Measurements from ENCODE around the gene HLA-B. TPM values are rescaled to one million over a fixed set of nuclear protein-coding genes. Genes with fewer than 3 reads are reported as not detected.

Gene HLA-B
- total RNA-seq, 1 experiment from 2014 or later: 68.6 TPM

DNA sequence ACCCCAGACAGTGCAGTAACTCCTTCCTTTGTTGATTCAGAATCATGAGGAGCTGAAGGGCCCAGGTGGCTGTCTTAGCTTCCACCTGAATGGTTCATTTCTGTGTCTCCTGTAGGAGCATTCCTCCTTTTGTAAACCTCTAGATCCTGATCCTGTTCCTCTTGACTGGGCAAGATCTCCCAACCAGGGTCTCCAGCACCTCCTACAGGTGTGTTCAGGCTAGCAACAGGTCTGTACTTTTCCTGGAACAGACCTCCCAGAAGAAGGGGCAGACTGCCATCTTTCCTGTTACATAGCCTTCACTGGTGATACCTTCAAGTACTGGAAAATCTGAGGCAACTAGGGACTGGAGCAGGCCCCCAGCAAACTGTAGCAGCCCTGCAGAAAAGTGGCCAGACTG lies 35.2 kb downstream of the HLA-B start:
- Histone ChIP-seq H3K23ac (ENCODE audit: insufficient read length, low read depth, low read length) (no peak overlapping the region), H3K27me3 (ENCODE audit: insufficient read depth, low read length) (no peaks in the 10 kb centered on the region), H3K56ac (ENCODE audit: insufficient read length, low read depth, low read length) (no peak overlapping the region), H3K79me2 (ENCODE audit: insufficient read depth, low read length) (no peaks in the 10 kb centered on the region), H2BK12ac (ENCODE audit: insufficient read length, low read depth, low read length) (no peak overlapping the region), H2BK120ac (ENCODE audit: low read depth, low read length, poor library complexity, severe bottlenecking) (no peak overlapping the region), H2AK5ac (ENCODE audit: insufficient read length, low read length) (no peak overlapping the region), H3K79me1 (ENCODE audit: insufficient read depth, low read depth, low read length, poor library complexity, severe bottlenecking) (no peaks in the 10 kb centered on the region), H3K18ac (ENCODE audit: insufficient read length, low read depth, low read length) (no peak overlapping the region), H3K23me2 (ENCODE audit: insufficient read length, low read depth, low read length, poor library complexity, severe bottlenecking) (no peaks in the 10 kb centered on the region), H4K5ac (ENCODE audit: insufficient read length, low read depth, low read length) (no peak overlapping the region), H2BK20ac (ENCODE audit: low read depth, low read length, poor library complexity, severe bottlenecking) (no peak overlapping the region), H3T11ph (ENCODE audit: low read length) (no peak overlapping the region), H4K20me1 (ENCODE audit: control insufficient read depth, insufficient read depth, insufficient read length) (no peaks in the 10 kb centered on the region), H3K4me1 (ENCODE audit: insufficient read depth, low read length) (no peaks in the 10 kb centered on the region), H3K14ac (ENCODE audit: insufficient read depth, low read length) (no peak overlapping the region), H2BK15ac (ENCODE audit: low read depth, low read length) (no peak overlapping the region), H4K8ac (replicated peaks; ENCODE audit: insufficient read length, low read depth, low read length) (no peak overlapping the region), H2AFZ (ENCODE audit: low read length) (no peak overlapping the region), H3K27ac (ENCODE audit: insufficient read length, low read depth, low read length) (no peak overlapping the region), H2BK5ac (ENCODE audit: insufficient read length, low read length) (no peak overlapping the region), H4K91ac (ENCODE audit: insufficient read length, low read depth, low read length) (no peak overlapping the region), H3K9me3 (ENCODE audit: control insufficient read depth, low read depth, low read length) (no peaks in the 10 kb centered on the region), H3K4ac (ENCODE audit: low read depth, low read length) (no peak overlapping the region), H3K4me2 (ENCODE audit: insufficient read depth, insufficient read length, low read length) (no peak overlapping the region), H3K9ac (ENCODE audit: extremely low read depth, insufficient read length, low read length) (no peak overlapping the region)
- TF ChIP-seq, protein P1, sequence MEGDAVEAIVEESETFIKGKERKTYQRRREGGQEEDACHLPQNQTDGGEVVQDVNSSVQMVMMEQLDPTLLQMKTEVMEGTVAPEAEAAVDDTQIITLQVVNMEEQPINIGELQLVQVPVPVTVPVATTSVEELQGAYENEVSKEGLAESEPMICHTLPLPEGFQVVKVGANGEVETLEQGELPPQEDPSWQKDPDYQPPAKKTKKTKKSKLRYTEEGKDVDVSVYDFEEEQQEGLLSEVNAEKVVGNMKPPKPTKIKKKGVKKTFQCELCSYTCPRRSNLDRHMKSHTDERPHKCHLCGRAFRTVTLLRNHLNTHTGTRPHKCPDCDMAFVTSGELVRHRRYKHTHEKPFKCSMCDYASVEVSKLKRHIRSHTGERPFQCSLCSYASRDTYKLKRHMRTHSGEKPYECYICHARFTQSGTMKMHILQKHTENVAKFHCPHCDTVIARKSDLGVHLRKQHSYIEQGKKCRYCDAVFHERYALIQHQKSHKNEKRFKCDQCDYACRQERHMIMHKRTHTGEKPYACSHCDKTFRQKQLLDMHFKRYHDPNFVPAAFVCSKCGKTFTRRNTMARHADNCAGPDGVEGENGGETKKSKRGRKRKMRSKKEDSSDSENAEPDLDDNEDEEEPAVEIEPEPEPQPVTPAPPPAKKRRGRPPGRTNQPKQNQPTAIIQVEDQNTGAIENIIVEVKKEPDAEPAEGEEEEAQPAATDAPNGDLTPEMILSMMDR (conservative IDR thresholded peaks at IDR 0.05): peak; percentile 48; the same call in 2 of the 3 replicates
- Mint-ChIP-seq H3K36me3 (ENCODE audit: insufficient read depth in 1 of 3, low read depth in 3 of 3) (peaks cover 0 to 3% (median 0%) of the 10 kb centered on the region in 3 experiments; a peak in 2 of 7 replicates), H3K4me1 (0 out of 4 replicates have a peak, but pooled peaks cover 0 to 3% of the 10 kb centered on the region in 2 experiments), H3K27me3 (ENCODE audit: low read depth) (peaks cover 2% of the 10 kb centered on the region), H3K27ac (no peak overlapping the region), H3K4me3 (no peak overlapping the region), H3K9me3 (peaks cover 3 to 6% of the 10 kb centered on the region in 2 experiments; a peak in 3 of 5 replicates)
- peak; percentile 65 for DNase-seq
